AG04450 (cell line): Measurements from ENCODE around the gene TMCC1. TPM values are rescaled to one million over a fixed set of nuclear protein-coding genes. Genes with fewer than 3 reads are reported as not detected.

Source experiments
- CTCF ChIA-PET: fragments of 300-600, 350-600 bp; formaldehyde crosslinking; extraction: SDS; loops from one replicate; lab custom pipeline; 2022; ENCODE audit warnings: antibody characterized with exemption, inconsistent platforms; lab: Charles Lee
- POLR2A ChIA-PET: fragments of 350-600 bp; formaldehyde crosslinking; extraction: SDS; loops from one replicate; lab custom pipeline; 2021; ENCODE audit warnings: antibody characterized with exemption, inconsistent platforms; lab: Yijun Ruan, JAX
- DNase-seq: peaks from one replicate; pipeline ENCODE4 v3.0.0-alpha.2; 2011; ENCODE audit warnings: low read depth, low spot score
- H3K27ac ChIP-seq: one replicate; pipeline ENCODE4 v1.5.1; 2012; ENCODE audit warnings: low read depth, low read length, control low read depth
- H3K27me3 ChIP-seq: one replicate; pipeline ENCODE4 v1.6.0; 2012; ENCODE audit warnings: low read length; ENCODE audit not compliant: control insufficient read depth, insufficient read depth
- H3K4me3 ChIP-seq: 2 replicates; pipeline ENCODE4 v1.5.1; 2011; ENCODE audit warnings: mild to moderate bottlenecking, low read depth, low read length, control low read depth
- H3K9me3 ChIP-seq: 2 replicates; pipeline ENCODE4 v1.5.1; 2012; ENCODE audit warnings: low read length; ENCODE audit not compliant: control insufficient read depth, insufficient read depth
- CTCF ChIP-seq: IDR thresholded peaks from 2 replicates; pipeline ENCODE4 v1.5.1; 2011; ENCODE audit warnings: low read depth, low read length, control low read depth, inconsistent platforms
- polyA plus RNA-seq: library from polyadenylated mRNA; depleted of rRNA; stranded (reverse); fragments of >200 nt; gene quantifications from 2 replicates; pipeline ENCODE4 v1.2.3, GENCODE V29; 2011

The TMCC1 gene
- polyA plus RNA-seq, 1 experiment = 14.1 TPM

- POLR2A ChIA-PET = no interaction called here
- no peak for DNase-seq
- H3K27me3 ChIP-seq = no peaks in the 10 kb centered on the region
- CTCF ChIA-PET = interaction anchor here (0.9 to 1.6 kb wide), 3 partner anchors 10 to 304 kb away, joined by 3 to 4 read pairs (median 4); no protein-coding TSS in a partner anchor
- no peak for TF ChIP-seq CTCF
- H3K9me3 ChIP-seq = no peaks in the 10 kb centered on the region
- H3K4me3 ChIP-seq = no peak overlapping the region
- no peak overlapping the region for H3K27ac ChIP-seq
Observed at GRCh38 chr3:129794311-129795185, 99.0 kb downstream of the TMCC1 start.

DNA sequence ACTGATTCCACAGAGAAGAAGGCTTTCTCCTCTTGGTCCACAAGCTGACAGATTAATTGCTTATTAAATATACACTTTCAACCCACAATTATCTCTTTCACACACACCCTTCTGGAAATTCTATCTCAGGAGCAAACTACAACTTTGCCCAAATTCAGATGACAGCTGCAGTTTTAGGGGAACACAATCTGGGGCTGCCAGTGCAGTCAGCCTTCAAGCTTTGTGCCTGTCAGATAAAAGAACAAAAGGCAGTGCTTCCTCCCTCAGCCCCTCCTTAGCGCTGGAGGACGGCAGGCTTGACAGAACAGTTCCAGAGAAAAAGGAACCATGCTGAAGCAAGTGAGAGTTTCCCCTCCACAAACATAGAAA is 99.6 kb downstream of the TMCC1 start:
- Histone ChIP-seq H3K27ac (no peak overlapping the region), H3K4me3 (no peak overlapping the region), H3K9me3 (no peaks in the 10 kb centered on the region), H3K27me3 (no peaks in the 10 kb centered on the region)
- ChIA-PET POLR2A (no interaction called here), CTCF (interaction anchor here (0.9 to 1.6 kb wide), 3 partner anchors 10 to 304 kb away, joined by 3 to 4 read pairs (median 4); no protein-coding TSS in a partner anchor)
- no peak for TF ChIP-seq CTCF
- no peak for DNase-seq

GRCh38 chr3:129793319-129793718 is 100.2 kb downstream of the TMCC1 start:
- ChIA-PET POLR2A (no interaction called here), CTCF (interaction anchor here (1.4 to 1.6 kb wide), 2 partner anchors 9 to 15 kb away, joined by 4 read pairs; no protein-coding TSS in a partner anchor)
- no peak for DNase-seq
- no peak for TF ChIP-seq CTCF
- Histone ChIP-seq H3K27me3 (no peaks in the 10 kb centered on the region), H3K27ac (no peak overlapping the region), H3K4me3 (no peak overlapping the region), H3K9me3 (no peaks in the 10 kb centered on the region)

- no peak overlapping the region for H3K4me3 ChIP-seq
- no peak for TF ChIP-seq CTCF
- no peak for DNase-seq
- no peaks in the 10 kb centered on the region for H3K9me3 ChIP-seq
- H3K27ac ChIP-seq = no peak overlapping the region
- ChIA-PET CTCF (interaction anchor here (1.8 kb wide), 1 partner anchor 41 kb away, joined by 9 read pairs; no protein-coding TSS in a partner anchor), POLR2A (interaction anchor here (0.6 kb wide), 1 partner anchor 23 kb away, joined by 8 read pairs; no protein-coding TSS in a partner anchor)
- H3K27me3 ChIP-seq = no peaks in the 10 kb centered on the region
Observed at GRCh38 chr3:129783470-129783869, 110.0 kb downstream of the TMCC1 start.

DNA sequence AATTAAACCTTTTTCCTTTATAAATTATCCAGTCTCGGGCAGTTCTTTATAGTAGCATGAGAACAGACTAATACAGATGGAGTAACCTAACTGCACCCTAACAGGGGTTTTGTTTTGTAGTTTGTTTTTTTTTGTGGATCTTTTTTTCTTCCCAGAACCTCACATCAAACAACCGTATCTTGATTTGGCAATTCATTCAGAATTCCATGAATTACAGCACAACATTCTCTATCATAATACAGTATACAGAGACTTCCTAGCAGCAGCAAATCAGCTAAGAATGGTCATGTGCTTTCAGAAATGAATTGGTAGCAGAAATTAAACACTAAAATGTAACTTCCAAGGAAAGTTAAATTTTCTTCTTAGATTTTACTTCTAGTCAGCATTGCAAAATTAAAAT is 114.6 kb downstream of the TMCC1 start:
- no peak overlapping the region for H3K27ac ChIP-seq
- no peak for TF ChIP-seq CTCF
- POLR2A ChIA-PET = no interaction called here
- no peak overlapping the region for H3K4me3 ChIP-seq
- CTCF ChIA-PET = no interaction called here
- no peaks in the 10 kb centered on the region for H3K9me3 ChIP-seq
- DNase-seq = no peak
- H3K27me3 ChIP-seq = no peaks in the 10 kb centered on the region
